ENCODE data around the gene NUDCD3. TPM values are rescaled to one million over a fixed set of nuclear protein-coding genes. Genes with fewer than 3 reads are reported as not detected.

NUDCD3 gene
- total RNA-seq, 1 experiment from 2014 or later: 71.9 TPM

DNA sequence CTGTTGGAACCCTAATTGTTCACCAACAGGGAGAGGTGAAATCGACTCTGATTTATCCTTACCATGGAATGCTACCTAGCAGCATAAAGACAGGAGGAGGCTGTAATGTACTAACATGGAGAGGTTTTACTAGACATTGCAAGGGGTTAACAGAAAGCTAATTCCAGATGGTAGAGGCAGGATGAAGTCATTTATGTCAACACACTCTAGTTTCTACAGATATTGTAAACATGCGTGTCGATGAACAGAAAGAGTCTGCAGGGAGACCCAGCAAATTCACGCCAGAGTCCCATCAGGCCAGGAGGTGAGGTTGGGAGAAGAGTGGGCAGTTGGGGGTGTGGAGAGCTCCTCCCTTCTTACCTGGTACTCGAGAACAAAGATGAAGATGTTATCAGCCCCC, 43.6 kb upstream of the NUDCD3 start:
- H3K36me3 Mint-ChIP-seq (ENCODE audit: insufficient read depth in 1 of 3, low read depth in 3 of 3): no peaks in the 10 kb centered on the region; a peak in 1 of 7 replicates
- no peaks in the 10 kb centered on the region for H3K79me2 ChIP-seq (ENCODE audit: insufficient read depth, low read length)
- no peak overlapping the region for H3K4me3 Mint-ChIP-seq
- no peak overlapping the region for H2AFZ ChIP-seq (ENCODE audit: low read length)
- H3K27me3 Mint-ChIP-seq (ENCODE audit: low read depth): no peaks in the 10 kb centered on the region; the same call in 1 of the 2 replicates
- H3K56ac ChIP-seq (ENCODE audit: insufficient read length, low read depth, low read length): no peak overlapping the region
- H4K5ac ChIP-seq (ENCODE audit: insufficient read length, low read depth, low read length): no peak overlapping the region
- H3K23ac ChIP-seq (ENCODE audit: insufficient read length, low read depth, low read length): no peak overlapping the region
- no peak overlapping the region for H2BK120ac ChIP-seq (ENCODE audit: low read depth, low read length, poor library complexity, severe bottlenecking)
- no peak overlapping the region for H2AK5ac ChIP-seq (ENCODE audit: insufficient read length, low read length)
- no peak for DNase-seq
- no peak overlapping the region for H2BK20ac ChIP-seq (ENCODE audit: low read depth, low read length, poor library complexity, severe bottlenecking)
- TF ChIP-seq, protein P1, sequence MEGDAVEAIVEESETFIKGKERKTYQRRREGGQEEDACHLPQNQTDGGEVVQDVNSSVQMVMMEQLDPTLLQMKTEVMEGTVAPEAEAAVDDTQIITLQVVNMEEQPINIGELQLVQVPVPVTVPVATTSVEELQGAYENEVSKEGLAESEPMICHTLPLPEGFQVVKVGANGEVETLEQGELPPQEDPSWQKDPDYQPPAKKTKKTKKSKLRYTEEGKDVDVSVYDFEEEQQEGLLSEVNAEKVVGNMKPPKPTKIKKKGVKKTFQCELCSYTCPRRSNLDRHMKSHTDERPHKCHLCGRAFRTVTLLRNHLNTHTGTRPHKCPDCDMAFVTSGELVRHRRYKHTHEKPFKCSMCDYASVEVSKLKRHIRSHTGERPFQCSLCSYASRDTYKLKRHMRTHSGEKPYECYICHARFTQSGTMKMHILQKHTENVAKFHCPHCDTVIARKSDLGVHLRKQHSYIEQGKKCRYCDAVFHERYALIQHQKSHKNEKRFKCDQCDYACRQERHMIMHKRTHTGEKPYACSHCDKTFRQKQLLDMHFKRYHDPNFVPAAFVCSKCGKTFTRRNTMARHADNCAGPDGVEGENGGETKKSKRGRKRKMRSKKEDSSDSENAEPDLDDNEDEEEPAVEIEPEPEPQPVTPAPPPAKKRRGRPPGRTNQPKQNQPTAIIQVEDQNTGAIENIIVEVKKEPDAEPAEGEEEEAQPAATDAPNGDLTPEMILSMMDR (conservative IDR thresholded peaks at IDR 0.05): no peak
- H3K79me1 ChIP-seq (ENCODE audit: insufficient read depth, low read depth, low read length, poor library complexity, severe bottlenecking): no peaks in the 10 kb centered on the region
- H3K4ac ChIP-seq (ENCODE audit: low read depth, low read length): no peak overlapping the region
- H3K4me2 ChIP-seq (ENCODE audit: insufficient read depth, insufficient read length, low read length): no peak overlapping the region
- H4K91ac ChIP-seq (ENCODE audit: insufficient read length, low read depth, low read length): no peak overlapping the region
- H3K4me1 ChIP-seq (ENCODE audit: insufficient read depth, low read length): no peaks in the 10 kb centered on the region
- H3K27me3 ChIP-seq (ENCODE audit: insufficient read depth, low read length): no peaks in the 10 kb centered on the region
- no peaks in the 10 kb centered on the region for H3K23me2 ChIP-seq (ENCODE audit: insufficient read length, low read depth, low read length, poor library complexity, severe bottlenecking)
- H3K27ac ChIP-seq (ENCODE audit: insufficient read length, low read depth, low read length): no peak overlapping the region
- no peak overlapping the region for H3K18ac ChIP-seq (ENCODE audit: insufficient read length, low read depth, low read length)
- H3K9me3 Mint-ChIP-seq: peaks cover 0 to under 1% of the 10 kb centered on the region in 2 experiments; a peak in 2 of 5 replicates
- H2BK15ac ChIP-seq (ENCODE audit: low read depth, low read length): no peak overlapping the region
- no peak overlapping the region for H3K14ac ChIP-seq (ENCODE audit: insufficient read depth, low read length)
- H3K9ac ChIP-seq (ENCODE audit: extremely low read depth, insufficient read length, low read length): no peak overlapping the region
- no peaks in the 10 kb centered on the region for H3K9me3 ChIP-seq (ENCODE audit: control insufficient read depth, low read depth, low read length)
- H4K8ac ChIP-seq (replicated peaks; ENCODE audit: insufficient read length, low read depth, low read length): no peak overlapping the region
- H2BK12ac ChIP-seq (ENCODE audit: insufficient read length, low read depth, low read length): no peak overlapping the region
- no peaks in the 10 kb centered on the region for H4K20me1 ChIP-seq (ENCODE audit: control insufficient read depth, insufficient read depth, insufficient read length)
- WGBS (ENCODE audit: extremely low coverage, insufficient read length, low lambda C conversion rate): no CpG with 5 or more reads among the region's 5 CpGs
- no peak overlapping the region for H3T11ph ChIP-seq (ENCODE audit: low read length)
- peaks cover 0 to 4% of the 10 kb centered on the region in 2 experiments; a peak in 1 of 4 replicates for H3K4me1 Mint-ChIP-seq
- H3K27ac Mint-ChIP-seq: no peak overlapping the region; a peak in 1 of 7 replicates
- no peak overlapping the region for H2BK5ac ChIP-seq (ENCODE audit: insufficient read length, low read length)

Data from H9 (cell line).